Hypothalamus (tissue), 51 donors: Measurements from ENCODE around the gene TBCK.

ENCODE experiments used
- DNase-seq, 51 donors: peaks; one replicate each; lab custom pipeline; 2025; lab: John Stamatoyannopoulos, UW

TBCK gene

DNA sequence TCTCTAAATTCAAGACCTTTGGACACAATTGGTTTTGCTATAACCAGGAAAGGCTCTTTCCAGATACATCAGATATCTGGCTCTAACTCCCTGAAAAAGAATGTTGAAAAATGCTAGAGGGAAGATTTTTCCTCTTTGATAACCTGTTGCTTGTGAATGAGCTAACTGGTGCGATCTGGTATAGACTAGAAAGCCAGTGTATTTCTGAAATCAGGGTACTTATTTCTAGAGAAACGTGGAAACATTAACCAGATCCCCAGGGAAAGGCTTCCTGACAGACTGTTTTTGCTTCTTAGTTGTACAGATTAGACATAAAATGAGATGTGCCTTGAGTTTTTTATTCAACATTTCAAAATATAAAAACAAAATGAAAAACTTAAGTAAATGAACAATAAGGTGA is 313.0 kb downstream of the TBCK start:
- no peak for DNase-seq

DNA sequence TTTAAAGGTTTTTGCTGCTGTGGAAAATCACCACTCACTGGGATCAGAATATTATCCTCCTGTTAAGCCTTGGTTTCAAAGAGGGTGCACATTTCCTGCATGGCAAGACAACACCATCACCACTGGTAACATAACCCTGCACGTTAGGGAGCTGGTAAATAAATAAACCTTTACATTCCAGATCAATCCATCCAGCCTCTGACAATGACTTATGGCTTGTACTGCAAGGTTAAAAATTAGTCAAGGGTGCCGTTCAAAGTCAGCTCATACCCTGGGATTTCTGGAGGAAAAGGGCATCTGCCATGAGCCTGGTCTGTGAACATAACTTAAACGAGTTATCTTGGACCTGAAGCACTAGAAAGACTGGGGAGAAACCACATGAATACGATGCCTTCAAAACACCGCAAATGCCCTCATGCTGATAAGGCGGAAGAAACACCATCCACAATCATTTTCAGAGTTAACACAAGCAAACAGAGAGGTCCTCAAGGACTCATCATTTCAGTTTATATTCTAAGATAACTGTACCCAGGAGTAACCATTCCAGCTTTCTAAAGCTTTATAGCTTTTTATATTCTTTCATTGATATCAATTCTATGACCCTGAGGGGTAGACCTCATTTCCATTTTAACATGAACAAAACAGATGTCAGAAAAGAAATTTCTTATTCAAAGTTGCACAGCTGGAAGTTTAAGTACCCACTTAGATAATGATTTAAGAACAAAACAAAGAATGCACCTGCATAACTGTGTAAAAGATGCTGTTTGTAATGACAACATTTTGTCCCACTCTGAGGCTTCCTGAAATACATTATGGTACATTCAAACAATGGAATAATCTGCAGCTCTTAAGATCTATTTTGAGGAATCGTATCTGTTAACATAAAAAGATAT is 317.6 kb downstream of the TBCK start:
- DNase-seq: no peak

DNA sequence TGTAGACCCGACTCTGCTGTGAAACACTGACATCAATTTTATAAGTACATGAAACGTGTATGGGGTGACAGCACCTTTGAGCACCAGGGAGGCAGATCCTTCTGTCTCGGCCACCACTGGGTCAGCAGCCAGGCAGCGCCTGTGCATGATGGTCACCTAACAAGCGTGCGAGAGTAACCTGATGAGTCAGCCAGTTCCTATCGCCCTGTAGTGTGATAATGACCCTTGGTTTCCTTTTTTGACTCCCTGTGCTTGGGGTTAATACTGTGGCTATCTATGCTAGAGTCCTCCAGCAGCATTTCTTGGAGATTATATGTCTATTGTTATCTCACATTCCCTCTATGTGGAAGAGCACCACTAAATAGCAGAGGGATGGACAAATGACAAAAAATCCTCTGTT is 319.2 kb downstream of the TBCK start:
- DNase-seq: no peak

DNA sequence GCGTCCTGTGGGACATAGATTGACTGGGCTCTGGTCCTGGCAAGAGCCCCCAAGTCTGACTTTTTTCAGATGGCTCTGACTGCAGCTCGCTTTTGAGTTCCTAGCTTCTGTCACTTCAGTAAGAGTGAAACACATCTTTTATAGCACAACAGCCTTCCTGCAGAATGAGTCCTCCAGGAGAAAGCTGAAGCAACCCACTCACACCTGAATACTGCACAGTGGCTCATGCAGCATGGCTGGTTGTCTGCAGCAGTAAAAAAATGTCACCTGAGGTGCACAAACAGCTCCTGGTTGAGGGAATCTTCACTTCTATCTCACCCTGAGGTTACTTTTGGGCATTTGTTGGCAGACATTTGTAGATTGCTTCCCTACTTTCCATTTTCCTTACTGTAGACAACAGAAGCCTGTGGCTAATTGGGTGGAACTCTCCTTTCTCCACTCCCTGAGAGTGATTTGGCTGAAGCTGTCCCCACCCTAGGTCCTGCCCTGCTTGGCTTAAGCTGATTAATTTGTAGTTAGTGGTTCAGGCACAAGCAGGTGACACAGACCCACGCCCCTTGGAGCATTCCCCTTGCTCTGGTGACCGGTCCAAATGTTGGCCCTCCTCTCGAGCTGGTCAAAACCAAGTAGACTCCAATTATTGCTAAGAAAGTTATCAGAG is 321.0 kb downstream of the TBCK start:
- no peak for DNase-seq

DNA sequence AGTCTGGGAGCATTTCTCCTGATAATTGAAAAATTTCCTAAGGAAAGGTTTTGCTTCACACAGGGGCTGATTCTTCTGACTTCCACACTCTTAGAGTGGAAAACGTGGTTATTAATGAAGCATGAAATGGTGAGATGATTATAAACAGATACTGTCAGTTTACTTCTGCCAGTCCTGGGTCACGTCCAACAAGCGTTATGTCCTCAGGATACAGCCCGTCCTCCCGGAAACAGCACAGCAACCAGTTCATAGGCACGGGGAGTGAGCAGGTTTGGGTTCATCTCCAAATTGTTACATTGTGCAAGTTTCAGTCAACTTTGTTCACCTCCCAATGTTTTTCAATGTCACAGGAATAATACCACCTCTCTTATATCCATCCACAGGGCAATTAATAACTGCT is 321.9 kb downstream of the TBCK start:
- DNase-seq: no peak

DNA sequence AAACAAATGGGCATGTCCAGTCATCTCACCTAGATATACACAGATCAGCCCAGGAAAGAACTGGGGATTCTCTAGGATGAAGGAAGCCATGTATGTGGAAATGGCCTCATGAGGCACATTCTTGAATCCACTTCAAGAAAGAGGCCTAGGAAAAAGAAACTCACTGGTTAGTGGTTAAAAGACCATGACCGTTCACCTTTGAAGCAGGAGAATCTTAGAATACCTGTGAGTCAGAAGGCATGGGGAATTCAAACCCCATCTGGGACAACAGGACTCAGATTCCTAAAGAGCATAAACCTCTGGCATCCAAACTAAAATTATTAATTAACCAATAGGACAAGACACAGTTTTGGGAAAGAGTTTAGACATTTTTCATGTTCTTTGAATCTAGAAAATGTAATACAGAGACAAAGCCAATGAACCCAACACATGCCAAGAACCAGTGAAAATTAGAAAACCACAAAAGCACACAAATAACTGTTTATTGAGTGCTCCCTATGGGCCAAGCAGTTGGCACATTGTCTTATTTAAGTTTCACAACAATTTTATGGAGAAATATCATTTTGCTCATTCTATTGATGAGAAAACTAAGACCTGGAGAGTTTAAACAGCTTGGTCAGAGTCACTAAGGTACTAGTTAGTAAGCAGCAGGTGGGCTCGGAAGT is 323.2 kb downstream of the TBCK start:
- no peak for DNase-seq

DNA sequence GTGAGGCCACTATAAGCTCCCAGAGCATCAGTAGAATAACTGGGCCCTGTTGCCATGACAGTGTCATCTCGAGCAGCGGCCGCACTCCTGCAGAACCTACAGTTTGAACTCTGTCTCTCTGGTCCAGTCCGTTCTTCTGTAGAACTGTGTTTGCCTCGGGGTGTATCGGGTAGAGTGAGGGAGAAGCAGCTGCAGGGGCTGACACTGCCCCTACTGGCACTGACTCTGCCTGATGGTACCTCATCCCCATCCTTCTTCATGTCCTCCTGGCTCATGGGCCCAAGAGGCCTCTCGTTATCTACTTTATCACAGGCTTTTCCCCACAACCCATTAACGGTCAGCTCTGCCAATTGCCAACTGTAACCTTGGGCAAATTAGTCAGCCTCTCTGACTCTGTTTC is 324.3 kb downstream of the TBCK start:
- DNase-seq: no peak
